Activated CD4-positive, CD25-positive, alpha-beta regulatory T cell (primary cell): Measurements from ENCODE around the gene COMMD7.
"Not testable (repeated sequence)": the region's sequence is repeated elsewhere in the genome, so short reads cannot be mapped to it uniquely, and the experiment has no call there.

Experiments used
- DNase-seq, 4 experiments: peaks; one replicate each; lab custom pipeline; 2025; lab: John Stamatoyannopoulos, UW

COMMD7 gene

GRCh38 chr20:32765230-32765875 is 22.1 kb upstream of the COMMD7 start:
- DNase-seq = not testable (repeated sequence)

GRCh38 chr20:32764005-32764960 is 21.0 kb upstream of the COMMD7 start:
- DNase-seq = no peak

- no peak for DNase-seq
Measured at GRCh38 chr20:32763202-32764004, 20.1 kb upstream of the COMMD7 start.

- DNase-seq = no peak
Measured at GRCh38 chr20:32762754-32763201, 19.5 kb upstream of the COMMD7 start.

GRCh38 chr20:32761831-32762753 is 18.8 kb upstream of the COMMD7 start, which contains the start of gene DNMT3B:
Gene DNMT3B (plus strand): TSS chr20:32762385. CDS start chr20:32780324, 17,939 bp downstream.
- DNase-seq = peak; percentile 30 to 45 (median 39)

- DNase-seq = no peak
Measured at GRCh38 chr20:32761417-32761830, 18.2 kb upstream of the COMMD7 start.

GRCh38 chr20:32756156-32756555 is 12.9 kb upstream of the COMMD7 start:
- DNase-seq = no peak

GRCh38 chr20:32753731-32754130 is 10.5 kb upstream of the COMMD7 start:
- DNase-seq = no peak

GRCh38 chr20:32752458-32753250 is 9.4 kb upstream of the COMMD7 start:
- DNase-seq = no peak

GRCh38 chr20:32751702-32752457 is 8.6 kb upstream of the COMMD7 start:
- DNase-seq = no peak

- no peak for DNase-seq
Measured at GRCh38 chr20:32751293-32751692, 8.0 kb upstream of the COMMD7 start.

GRCh38 chr20:32749914-32750637 is 6.8 kb upstream of the COMMD7 start:
- DNase-seq = no peak

- DNase-seq = peak in 1 of 4 experiments; percentile 4
Measured at GRCh38 chr20:32742322-32743236, 688 bp downstream of the COMMD7 start.

- DNase-seq = no peak
Measured at GRCh38 chr20:32741151-32741550, 2.1 kb downstream of the COMMD7 start.

GRCh38 chr20:32737371-32738223 is 5.7 kb downstream of the COMMD7 start:
- DNase-seq = peak in 1 of 4 experiments; percentile 6

- DNase-seq = no peak
Measured at GRCh38 chr20:32731882-32732266, 11.4 kb downstream of the COMMD7 start.

- not testable (repeated sequence) for DNase-seq
Measured at GRCh38 chr20:32729334-32729733, 13.9 kb downstream of the COMMD7 start.
